Memory B cell (primary cell): Measurements from ENCODE around the gene HNRNPUL1.

Experiments
- ATAC-seq: fragments of 150-1000 bp; cut with Tn5 transposase; 2 replicates; pipeline ENCODE4 v1.10.0; 2021; ENCODE audit warnings: low read depth, mild to moderate bottlenecking, moderate library complexity
- DNase-seq, 2 donors: peaks; one replicate each; pipeline ENCODE4 v3.0.0; 2022; ENCODE audit warnings: low spot score in 2 of 2
- H3K27ac Mint-ChIP-seq: one replicate; pipeline ENCODE4 v1.8.0; 2022; ENCODE audit warnings: mild to moderate bottlenecking, moderate library complexity, mixed read lengths
- H3K27me3 Mint-ChIP-seq: one replicate; pipeline ENCODE4 v1.8.0; 2022; ENCODE audit warnings: mixed read lengths
- H3K36me3 Mint-ChIP-seq: one replicate; pipeline ENCODE4 v1.8.0; 2022; ENCODE audit warnings: mild to moderate bottlenecking, mixed read lengths
- H3K4me1 Mint-ChIP-seq: one replicate; pipeline ENCODE4 v1.8.0; 2022; ENCODE audit warnings: mixed read lengths
- H3K4me3 Mint-ChIP-seq: one replicate; pipeline ENCODE4 v1.8.0; 2022; ENCODE audit warnings: mild to moderate bottlenecking, moderate library complexity, mixed read lengths
- H3K9me3 Mint-ChIP-seq: one replicate; pipeline ENCODE4 v1.8.0; 2022; ENCODE audit warnings: mixed read lengths

HNRNPUL1 gene

GRCh38 chr19:41316306-41316920, 52.2 kb downstream of the HNRNPUL1 start:
- peaks cover 39% of the 10 kb centered on the region for H3K36me3 Mint-ChIP-seq
- H3K9me3 Mint-ChIP-seq = peaks cover 2% of the 10 kb centered on the region
- ATAC-seq = no peak
- no peak for DNase-seq
- H3K4me3 Mint-ChIP-seq = no peak overlapping the region
- no peaks in the 10 kb centered on the region for H3K27me3 Mint-ChIP-seq
- H3K27ac Mint-ChIP-seq = peak overlapping the region; percentile 59
- peaks cover 25% of the 10 kb centered on the region for H3K4me1 Mint-ChIP-seq

GRCh38 chr19:41318696-41319499, 54.7 kb downstream of the HNRNPUL1 start:
- Mint-ChIP-seq H3K9me3 (peaks cover 2% of the 10 kb centered on the region), H3K4me1 (peaks cover 23% of the 10 kb centered on the region), H3K4me3 (no peak overlapping the region), H3K36me3 (peaks cover 34% of the 10 kb centered on the region), H3K27ac (no peak overlapping the region), H3K27me3 (no peaks in the 10 kb centered on the region)
- ATAC-seq (no peak), DNase-seq (no peak)

GRCh38 chr19:41319500-41320184, 55.5 kb downstream of the HNRNPUL1 start:
- Mint-ChIP-seq H3K27ac (no peak overlapping the region), H3K4me1 (peaks cover 28% of the 10 kb centered on the region), H3K4me3 (no peak overlapping the region), H3K27me3 (no peaks in the 10 kb centered on the region), H3K36me3 (peaks cover 34% of the 10 kb centered on the region), H3K9me3 (peaks cover 2% of the 10 kb centered on the region)
- DNase-seq (no peak), ATAC-seq (no peak)

- Mint-ChIP-seq H3K4me3 (no peak overlapping the region), H3K9me3 (peaks cover 2% of the 10 kb centered on the region), H3K27me3 (no peaks in the 10 kb centered on the region), H3K27ac (no peak overlapping the region), H3K36me3 (peaks cover 34% of the 10 kb centered on the region), H3K4me1 (peaks cover 33% of the 10 kb centered on the region)
- no peak for DNase-seq
- ATAC-seq = no peak
These were observed 56.0 kb downstream of the HNRNPUL1 start for GRCh38 chr19:41320185-41320518.

GRCh38 chr19:41320568-41320967, 56.4 kb downstream of the HNRNPUL1 start:
- Mint-ChIP-seq H3K9me3 (peaks cover 2% of the 10 kb centered on the region), H3K27me3 (no peaks in the 10 kb centered on the region), H3K4me3 (no peak overlapping the region), H3K27ac (peak overlapping the region; percentile 24), H3K4me1 (peaks cover 37% of the 10 kb centered on the region), H3K36me3 (peaks cover 34% of the 10 kb centered on the region)
- DNase-seq (no peak), ATAC-seq (no peak)

GRCh38 chr19:41321204-41321599, 57.0 kb downstream of the HNRNPUL1 start:
- peaks cover 40% of the 10 kb centered on the region for H3K4me1 Mint-ChIP-seq
- H3K9me3 Mint-ChIP-seq = peaks cover 2% of the 10 kb centered on the region
- no peaks in the 10 kb centered on the region for H3K27me3 Mint-ChIP-seq
- H3K4me3 Mint-ChIP-seq = no peak overlapping the region
- peaks cover 31% of the 10 kb centered on the region for H3K36me3 Mint-ChIP-seq
- ATAC-seq = no peak
- H3K27ac Mint-ChIP-seq = peak overlapping the region; percentile 24
- DNase-seq = no peak

- Mint-ChIP-seq H3K27me3 (no peaks in the 10 kb centered on the region), H3K27ac (peak overlapping the region; percentile 89), H3K4me1 (peaks cover 43% of the 10 kb centered on the region), H3K36me3 (peaks cover 26% of the 10 kb centered on the region), H3K9me3 (peaks cover 1% of the 10 kb centered on the region), H3K4me3 (no peak overlapping the region)
- DNase-seq (no peak), ATAC-seq (no peak)
These were observed 57.6 kb downstream of the HNRNPUL1 start for GRCh38 chr19:41321600-41322270.

GRCh38 chr19:41322451-41322850, 58.3 kb downstream of the HNRNPUL1 start:
- H3K36me3 Mint-ChIP-seq = peaks cover 18% of the 10 kb centered on the region
- H3K9me3 Mint-ChIP-seq = no peaks in the 10 kb centered on the region
- DNase-seq (no peak), ATAC-seq (no peak)
- peaks cover 42% of the 10 kb centered on the region for H3K4me1 Mint-ChIP-seq
- H3K27ac Mint-ChIP-seq = peak overlapping the region; percentile 89
- no peaks in the 10 kb centered on the region for H3K27me3 Mint-ChIP-seq
- no peak overlapping the region for H3K4me3 Mint-ChIP-seq

- ATAC-seq (no peak), DNase-seq (no peak)
- Mint-ChIP-seq H3K4me3 (no peak overlapping the region), H3K9me3 (no peaks in the 10 kb centered on the region), H3K27ac (peak overlapping the region; percentile 89), H3K27me3 (no peaks in the 10 kb centered on the region), H3K4me1 (peaks cover 43% of the 10 kb centered on the region), H3K36me3 (peaks cover 14% of the 10 kb centered on the region)
These were observed 58.9 kb downstream of the HNRNPUL1 start for GRCh38 chr19:41323023-41323422.

GRCh38 chr19:41323430-41324125, 59.4 kb downstream of the HNRNPUL1 start:
- peaks cover 49% of the 10 kb centered on the region for H3K4me1 Mint-ChIP-seq

GRCh38 chr19:41324231-41324702, 60.1 kb downstream of the HNRNPUL1 start:
- Mint-ChIP-seq H3K27me3 (no peaks in the 10 kb centered on the region), H3K36me3 (peaks cover 13% of the 10 kb centered on the region)

More at GRCh38 chr19:41323430-41324125, 59.4 kb downstream of the HNRNPUL1 start:
- ATAC-seq (no peak), DNase-seq (no peak)
- Mint-ChIP-seq H3K36me3 (peaks cover 14% of the 10 kb centered on the region), H3K27ac (peak overlapping the region; percentile 89), H3K27me3 (no peaks in the 10 kb centered on the region), H3K9me3 (no peaks in the 10 kb centered on the region), H3K4me3 (no peak overlapping the region)

GRCh38 chr19:41324921-41325639, 60.9 kb downstream of the HNRNPUL1 start:
- H3K36me3 Mint-ChIP-seq = peaks cover 6% of the 10 kb centered on the region
- H3K4me3 Mint-ChIP-seq = peak overlapping the region; percentile 45
- ATAC-seq = no peak
- H3K9me3 Mint-ChIP-seq = no peaks in the 10 kb centered on the region
- no peak for DNase-seq
- H3K4me1 Mint-ChIP-seq = peaks cover 56% of the 10 kb centered on the region
- H3K27ac Mint-ChIP-seq = peak overlapping the region; percentile 89
- H3K27me3 Mint-ChIP-seq = no peaks in the 10 kb centered on the region

More at GRCh38 chr19:41324231-41324702, 60.1 kb downstream of the HNRNPUL1 start:
- ATAC-seq (no peak), DNase-seq (no peak)
- Mint-ChIP-seq H3K27ac (peak overlapping the region; percentile 89), H3K9me3 (no peaks in the 10 kb centered on the region), H3K4me3 (no peak overlapping the region), H3K4me1 (peaks cover 56% of the 10 kb centered on the region)

- Mint-ChIP-seq H3K9me3 (no peaks in the 10 kb centered on the region), H3K27ac (peak overlapping the region; percentile 89), H3K4me1 (peaks cover 59% of the 10 kb centered on the region), H3K27me3 (no peaks in the 10 kb centered on the region), H3K36me3 (peaks cover 9% of the 10 kb centered on the region), H3K4me3 (peak overlapping the region; percentile 45)
- DNase-seq (no peak), ATAC-seq (no peak)
These were observed 61.4 kb downstream of the HNRNPUL1 start for GRCh38 chr19:41325640-41325946.
